GM12878 (cell line): Measurements from ENCODE around the gene NAALADL2. TPM values are rescaled to one million over a fixed set of nuclear protein-coding genes. Genes with fewer than 3 reads are reported as not detected.

Experiments used
- ATAC-seq: fragments of 200-7000 bp; cut with Tn5 transposase; 3 replicates; pipeline ENCODE4 v1.9.1; 2020; ENCODE audit warnings: mild to moderate bottlenecking, moderate library complexity
- BruUV-seq: library from RNA; stranded (reverse); fragments of 400-500 nt; replicated peaks from 2 replicates; lab custom pipeline; 2021; lab: Mats Ljungman, UMichigan
- CTCF ChIA-PET: fragments of 300-600 bp; sonication (Branson Sonifier 250); formaldehyde crosslinking; extraction: SDS; loops from one replicate; lab custom pipeline; 2021; ENCODE audit warnings: inconsistent platforms; lab: Yijun Ruan, JAX
- POLR2A ChIA-PET: fragments of 350-600 bp; formaldehyde crosslinking; extraction: SDS; loops from one replicate; lab custom pipeline; 2021; ENCODE audit warnings: inconsistent platforms; lab: Charles Lee
- RAD21 ChIA-PET: fragments of 300-600 bp; sonication (Branson Sonifier 250); formaldehyde crosslinking; loops from one replicate; lab custom pipeline; 2023; ENCODE audit warnings: antibody characterized with exemption; ENCODE audit not compliant: unreplicated experiment; lab: Charles Lee
- SMC1A ChIA-PET: fragments of 300-600 bp; sonication (Branson Sonifier 250); formaldehyde crosslinking; loops from one replicate; lab custom pipeline; 2023; ENCODE audit not compliant: unreplicated experiment, uncharacterized antibody; lab: Charles Lee
- DNase-seq: peaks from one replicate; pipeline ENCODE4 v3.0.0-alpha.2; 2011; ENCODE audit warnings: low read depth, low spot score
- FAIRE-seq: peaks from 3 replicates; lab custom pipeline; 2011; peaks lifted over from hg19 to GRCh38; lab: Jason Lieb, UNC
- H2AFZ ChIP-seq: 2 replicates; pipeline ENCODE4 v1.6.0; 2011; ENCODE audit warnings: low read depth, low read length, control low read depth; ENCODE audit not compliant: control insufficient read depth
- H3K27ac ChIP-seq: 2 replicates; pipeline ENCODE4 v1.5.1; 2011; ENCODE audit warnings: control low read depth; ENCODE audit not compliant: control insufficient read depth, insufficient read depth
- H3K27me3 ChIP-seq, 2 experiments: replicated peaks in 1 of 2; 2 replicates each; pipeline versions ENCODE4 v1.6.0 to v1.6.1; 2011; ENCODE audit warnings: low read length in 1 of 2; ENCODE audit not compliant: control insufficient read depth in 2 of 2, insufficient read depth in 2 of 2
- H3K36me3 ChIP-seq, 2 experiments: 2 replicates each; pipeline ENCODE4 v1.5.1; 2011; ENCODE audit warnings: low read length in 1 of 2; ENCODE audit not compliant: control insufficient read depth in 2 of 2, insufficient read depth in 2 of 2
- H3K4me1 ChIP-seq: 2 replicates; pipeline ENCODE4 v1.6.1; 2011; ENCODE audit warnings: mild to moderate bottlenecking, low read length, moderate library complexity, mixed read lengths; ENCODE audit not compliant: control insufficient read depth, insufficient read depth
- H3K4me2 ChIP-seq: 2 replicates; pipeline ENCODE4 v1.6.0; 2011; ENCODE audit warnings: control low read depth; ENCODE audit not compliant: control insufficient read depth, insufficient read depth
- H3K4me3 ChIP-seq: fragments of 200-600 bp; sonication (generic); 2 replicates; pipeline ENCODE4 v1.5.1; 2016
- H3K79me2 ChIP-seq: 2 replicates; pipeline ENCODE4 v1.6.0; 2011; ENCODE audit warnings: low read length; ENCODE audit not compliant: control insufficient read depth, insufficient read depth
- H3K9ac ChIP-seq: 2 replicates; pipeline ENCODE4 v1.8.0; 2011; ENCODE audit warnings: low read length, control low read depth, mixed read lengths; ENCODE audit not compliant: control insufficient read depth, insufficient read depth
- H3K9me3 ChIP-seq: replicated peaks from 3 replicates; pipeline ENCODE4 v1.5.1; 2011; ENCODE audit warnings: mild to moderate bottlenecking, low read length; ENCODE audit not compliant: control insufficient read depth, insufficient read depth
- H4K20me1 ChIP-seq: 2 replicates; pipeline ENCODE4 v1.6.0; 2011; ENCODE audit not compliant: control insufficient read depth, insufficient read depth
- E2F4 ChIP-seq: IDR thresholded peaks from 2 replicates; pipeline ENCODE4 v1.6.1; 2012; ENCODE audit warnings: low read depth, low read length, improper control_type of control experiment
- GABPA ChIP-seq: IDR thresholded peaks from 2 replicates; pipeline ENCODE4 v1.6.1; 2014; ENCODE audit warnings: antibody characterized with exemption, low read depth, mild to moderate bottlenecking, inconsistent platforms
- IRF4 ChIP-seq: IDR thresholded peaks from 2 replicates; pipeline ENCODE4 v1.6.1; 2011; ENCODE audit warnings: low read depth, low read length
- JUNB ChIP-seq: IDR thresholded peaks from 2 replicates; pipeline ENCODE4 v1.6.1; 2016; ENCODE audit warnings: antibody characterized with exemption, mild to moderate bottlenecking
- SIX5 ChIP-seq: IDR thresholded peaks from 2 replicates; pipeline ENCODE4 v1.6.1; 2011; ENCODE audit warnings: mild to moderate bottlenecking, low read depth, low read length, moderate library complexity; ENCODE audit not compliant: severe bottlenecking
- SMAD1 ChIP-seq: fragments of 450-650 bp; IDR thresholded peaks from 2 replicates; pipeline ENCODE4 v1.6.1; 2018; ENCODE audit warnings: mild to moderate bottlenecking, low read depth; ENCODE audit not compliant: partially characterized antibody
- USF2 ChIP-seq: IDR thresholded peaks from 2 replicates; pipeline ENCODE4 v1.6.1; 2011; ENCODE audit warnings: low read depth, low read length, improper control_type of control experiment, borderline replicate concordance
- WRNIP1 ChIP-seq: IDR thresholded peaks from 2 replicates; pipeline ENCODE4 v1.6.1; 2011; ENCODE audit warnings: low read depth, low read length, improper control_type of control experiment, borderline replicate concordance
- ZNF24 ChIP-seq: fragments of 450-650 bp; IDR thresholded peaks from 2 replicates; pipeline ENCODE4 v1.6.1; 2017; ENCODE audit warnings: antibody characterized with exemption, mild to moderate bottlenecking
- ZSCAN29 ChIP-seq: fragments of 450-650 bp; IDR thresholded peaks from 2 replicates; pipeline ENCODE4 v1.6.1; 2017; ENCODE audit warnings: mild to moderate bottlenecking, moderate library complexity
- in situ Hi-C: fragments of 300-500 bp; cut with MboI; formaldehyde crosslinking; loops from 9 replicates; pipeline ENCODE4 v1.14.3; 2018; ENCODE audit warnings: mixed read lengths
- intact Hi-C: fragments of 100-400 bp; cut with micrococcal nuclease; formaldehyde crosslinking; loops from one replicate; pipeline ENCODE4 v1.14.2; 2022; ENCODE audit not compliant: unreplicated experiment
- polyA plus RNA-seq, 11 experiments: library from polyadenylated mRNA; depleted of rRNA in 4 of 11; unstranded in 6 of 11; stranded (reverse) in 5 of 11; fragments of >200 nt; fragmentation: Nextera tagmentation in 4 of 11; fragmentation: Illumina TruSeq in 1 of 11; extraction: Ambion mirVana in 4 of 11; extraction: Trizol in 1 of 11; gene quantifications; 1 replicate in 1 of 11; 2 replicates in 10 of 11; pipeline versions ENCODE4 v1.2.1 to v1.2.3, GENCODE V29; 2011 to 2016; ENCODE audit warnings: inconsistent platforms in 2 of 11, missing spikeins in 2 of 11, low read depth in 1 of 11
- total RNA-seq, 4 experiments: library from RNA; depleted of rRNA in 3 of 4; stranded (reverse); fragments of >200 nt in 3 of 4; fragmentation: Illumina TruSeq in 1 of 4; extraction: Trizol in 1 of 4; gene quantifications; 2 replicates each; pipeline versions ENCODE4 v1.2.1 to v1.2.3, GENCODE V29; 2013 to 2021
- TF ChIP-seq, protein P1 (sequence below): fragments of 450-650 bp; IDR thresholded peaks from 2 replicates; pipeline ENCODE4 v1.6.1; 2016; ENCODE audit warnings: mild to moderate bottlenecking

Gene NAALADL2
- total and polyA plus RNA-seq, 10 of the 15 experiments (the other 5 are each of a cell fraction or from before 2014, with no cell fraction given): 0.06 to 10.8 (median 0.46) TPM

DNA sequence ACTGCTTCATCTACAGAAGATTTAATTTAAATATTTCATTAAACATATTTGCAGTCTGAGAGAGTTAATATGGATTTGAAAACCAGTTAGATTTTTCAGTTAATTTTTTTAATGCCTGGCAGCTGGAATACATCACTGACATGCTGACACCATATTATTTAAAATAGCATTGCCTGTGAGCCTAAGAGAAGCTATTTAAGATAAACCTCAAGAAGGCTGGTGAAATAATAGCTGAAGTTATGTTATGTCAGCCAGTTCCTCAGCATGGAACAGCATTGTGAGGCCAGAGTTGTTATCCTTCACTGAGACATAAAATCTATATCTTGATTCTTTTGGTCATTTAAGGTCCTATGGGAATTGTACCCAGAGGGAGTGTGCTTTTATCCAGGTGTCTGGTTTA lies 705.2 kb downstream of the NAALADL2 start (continued):
- TF ChIP-seq IRF4 (no peak), E2F4 (no peak), ZSCAN29 (no peak), GABPA (no peak), USF2 (no peak), ZNF24 (no peak), JUNB (no peak)

DNA sequence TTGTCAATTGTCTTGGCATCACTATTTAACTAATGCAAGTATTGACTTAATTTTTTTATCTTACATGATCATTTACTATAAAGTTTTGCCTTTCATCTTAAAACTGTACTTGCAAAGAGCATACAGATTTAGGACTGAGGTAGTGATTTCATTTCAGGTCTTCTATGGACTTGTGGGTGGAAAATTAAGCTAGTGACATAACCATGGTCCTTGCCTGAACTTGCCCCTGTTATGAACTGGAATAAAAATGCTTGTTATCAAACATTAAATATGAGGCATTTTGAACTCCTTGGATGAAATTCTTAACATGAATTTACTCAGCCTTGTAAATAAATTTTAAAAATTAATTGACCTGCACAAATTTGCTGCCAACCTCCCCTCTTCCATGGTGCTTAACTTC lies 712.0 kb downstream of the NAALADL2 start:
- H2AFZ ChIP-seq: no peak overlapping the region
- CTCF ChIA-PET: no interaction called here

More for the DNA sequence above, 712.0 kb downstream of the NAALADL2 start:
- H4K20me1 ChIP-seq: no peaks in the 10 kb centered on the region
- SMC1A ChIA-PET: no interaction called here
- H3K9ac ChIP-seq: no peak overlapping the region
- TF ChIP-seq WRNIP1: no peak
- TF ChIP-seq SMAD1: no peak
- no peak for TF ChIP-seq SIX5
- TF ChIP-seq, protein P1, sequence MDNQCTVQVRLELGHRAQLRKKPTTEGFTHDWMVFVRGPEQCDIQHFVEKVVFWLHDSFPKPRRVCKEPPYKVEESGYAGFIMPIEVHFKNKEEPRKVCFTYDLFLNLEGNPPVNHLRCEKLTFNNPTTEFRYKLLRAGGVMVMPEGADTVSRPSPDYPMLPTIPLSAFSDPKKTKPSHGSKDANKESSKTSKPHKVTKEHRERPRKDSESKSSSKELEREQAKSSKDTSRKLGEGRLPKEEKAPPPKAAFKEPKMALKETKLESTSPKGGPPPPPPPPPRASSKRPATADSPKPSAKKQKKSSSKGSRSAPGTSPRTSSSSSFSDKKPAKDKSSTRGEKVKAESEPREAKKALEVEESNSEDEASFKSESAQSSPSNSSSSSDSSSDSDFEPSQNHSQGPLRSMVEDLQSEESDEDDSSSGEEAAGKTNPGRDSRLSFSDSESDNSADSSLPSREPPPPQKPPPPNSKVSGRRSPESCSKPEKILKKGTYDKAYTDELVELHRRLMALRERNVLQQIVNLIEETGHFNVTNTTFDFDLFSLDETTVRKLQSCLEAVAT: no peak
- TF ChIP-seq IRF4: no peak
- TF ChIP-seq, all 136 proteins: peak for 0
- no peak overlapping the region for H3K4me3 ChIP-seq
- no peak for ATAC-seq
- no TSS peak for BruUV-seq
- DNase-seq: no peak
- H3K9me3 ChIP-seq: no peaks in the 10 kb centered on the region; the same call in 2 of the 3 replicates
- POLR2A ChIA-PET: no interaction called here
- no peaks in the 10 kb centered on the region for H3K36me3 ChIP-seq
- RAD21 ChIA-PET: no interaction called here
- no peaks in the 10 kb centered on the region for H3K27me3 ChIP-seq
- in situ Hi-C loops: no loop called here
- H3K27ac ChIP-seq: no peak overlapping the region
- no peaks in the 10 kb centered on the region for H3K4me1 ChIP-seq
- intact Hi-C loops: no loop called here
- H3K79me2 ChIP-seq: no peaks in the 10 kb centered on the region
- H3K4me2 ChIP-seq: no peak overlapping the region
- FAIRE-seq: no peak
